ENCODE measurements around the gene EXOSC2.

- TF ChIP-seq SUZ12 (IDR thresholded peaks at IDR 0.05; ENCODE audit: extremely low read depth, insufficient read depth, insufficient read length): no peak
- no peak for TF ChIP-seq ZNF274 (IDR thresholded peaks at IDR 0.05; ENCODE audit: low read depth, low read length)
- no peak for TF ChIP-seq YY1 (IDR thresholded peaks at IDR 0.05; ENCODE audit: insufficient read depth, insufficient read length)
Measured at GRCh38 chr9:130696996-130697395, 3.4 kb downstream of the EXOSC2 start.

Data from NT2/D1 (cell line).